Fibroblast of pulmonary artery (primary cell): ENCODE data around the gene DNASE1.

ENCODE experiments used
- DNase-seq: peaks from one replicate; pipeline ENCODE4 v3.0.0-alpha.2; 2010; ENCODE audit warnings: low read depth
- H3K4me3 ChIP-seq: replicated peaks from 2 replicates; pipeline ENCODE4 v1.5.1; 2011; ENCODE audit warnings: low read depth, mild to moderate bottlenecking, control low read depth, low read length, moderate library complexity
- TF ChIP-seq, protein P1 (sequence below): IDR thresholded peaks from 2 replicates; pipeline ENCODE4 v1.5.1; 2011; ENCODE audit warnings: mild to moderate bottlenecking, control low read depth, low read length, inconsistent platforms; ENCODE audit errors: missing control alignments

DNASE1 gene

DNA sequence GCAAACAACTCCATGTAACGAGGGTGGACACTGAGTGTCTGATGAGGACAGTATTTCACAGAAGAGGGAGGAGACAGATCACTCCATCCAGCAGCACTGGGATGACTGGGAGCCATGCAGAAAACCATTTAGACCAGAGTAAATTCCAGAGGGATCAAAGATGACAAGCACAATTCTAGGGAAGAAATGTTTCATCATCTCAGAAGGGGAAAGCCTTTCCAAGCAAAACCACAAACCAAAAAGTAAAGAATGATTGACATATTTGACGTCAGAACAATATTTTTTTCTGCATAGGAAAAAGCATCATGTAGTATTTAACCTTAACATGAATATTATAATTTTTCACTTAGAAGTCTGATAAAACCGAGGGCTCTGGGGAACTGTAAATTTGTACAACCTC, 4.8 kb downstream of the DNASE1 start:
- H3K4me3 ChIP-seq = no peak overlapping the region
- TF ChIP-seq, protein P1, sequence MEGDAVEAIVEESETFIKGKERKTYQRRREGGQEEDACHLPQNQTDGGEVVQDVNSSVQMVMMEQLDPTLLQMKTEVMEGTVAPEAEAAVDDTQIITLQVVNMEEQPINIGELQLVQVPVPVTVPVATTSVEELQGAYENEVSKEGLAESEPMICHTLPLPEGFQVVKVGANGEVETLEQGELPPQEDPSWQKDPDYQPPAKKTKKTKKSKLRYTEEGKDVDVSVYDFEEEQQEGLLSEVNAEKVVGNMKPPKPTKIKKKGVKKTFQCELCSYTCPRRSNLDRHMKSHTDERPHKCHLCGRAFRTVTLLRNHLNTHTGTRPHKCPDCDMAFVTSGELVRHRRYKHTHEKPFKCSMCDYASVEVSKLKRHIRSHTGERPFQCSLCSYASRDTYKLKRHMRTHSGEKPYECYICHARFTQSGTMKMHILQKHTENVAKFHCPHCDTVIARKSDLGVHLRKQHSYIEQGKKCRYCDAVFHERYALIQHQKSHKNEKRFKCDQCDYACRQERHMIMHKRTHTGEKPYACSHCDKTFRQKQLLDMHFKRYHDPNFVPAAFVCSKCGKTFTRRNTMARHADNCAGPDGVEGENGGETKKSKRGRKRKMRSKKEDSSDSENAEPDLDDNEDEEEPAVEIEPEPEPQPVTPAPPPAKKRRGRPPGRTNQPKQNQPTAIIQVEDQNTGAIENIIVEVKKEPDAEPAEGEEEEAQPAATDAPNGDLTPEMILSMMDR = no peak
- peak; percentile 21 for DNase-seq

DNA sequence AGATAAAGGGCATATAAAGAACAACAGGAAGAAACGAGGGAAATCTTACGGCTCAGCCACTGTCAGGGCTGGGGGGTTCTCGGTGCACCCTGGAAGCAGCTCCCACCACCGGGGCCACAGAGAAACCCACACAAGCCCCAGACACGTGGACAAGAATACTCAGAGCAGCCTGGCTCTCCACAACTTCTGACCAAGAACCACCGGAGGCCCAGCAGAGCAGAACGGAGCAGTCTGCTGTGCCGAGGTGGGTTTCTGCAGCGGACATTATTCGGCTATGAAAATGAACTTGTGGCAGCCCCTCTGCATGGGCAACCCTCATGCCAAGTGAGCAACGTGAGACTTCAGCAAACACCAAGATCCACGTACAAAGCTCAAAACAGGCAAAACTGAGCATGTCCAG, 6.8 kb downstream of the DNASE1 start:
- TF ChIP-seq, protein P1 = no peak
- no peak for DNase-seq
- H3K4me3 ChIP-seq = no peak overlapping the region

DNA sequence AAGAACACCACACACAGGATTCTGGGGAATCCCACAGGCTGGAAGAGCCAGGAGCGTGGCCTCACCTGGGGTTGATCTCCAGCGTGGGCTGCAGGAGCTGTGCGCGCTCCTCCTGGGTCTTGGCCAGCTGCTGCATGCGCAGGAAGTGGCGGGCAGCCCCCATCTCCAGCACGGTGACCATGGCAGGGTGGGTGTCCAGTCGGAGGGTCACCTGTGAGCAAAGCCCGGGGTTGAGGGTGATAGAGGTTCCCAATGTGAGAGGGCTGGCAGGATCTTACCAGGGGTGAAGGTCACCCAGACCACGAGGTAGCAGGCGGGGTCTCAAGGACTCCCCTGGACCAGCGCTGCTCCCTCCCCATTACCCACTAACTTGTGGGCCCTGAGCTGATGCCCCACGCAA, 7.4 kb downstream of the DNASE1 start:
- H3K4me3 ChIP-seq = no peak overlapping the region
- no peak for DNase-seq
- TF ChIP-seq, protein P1 = no peak

DNA sequence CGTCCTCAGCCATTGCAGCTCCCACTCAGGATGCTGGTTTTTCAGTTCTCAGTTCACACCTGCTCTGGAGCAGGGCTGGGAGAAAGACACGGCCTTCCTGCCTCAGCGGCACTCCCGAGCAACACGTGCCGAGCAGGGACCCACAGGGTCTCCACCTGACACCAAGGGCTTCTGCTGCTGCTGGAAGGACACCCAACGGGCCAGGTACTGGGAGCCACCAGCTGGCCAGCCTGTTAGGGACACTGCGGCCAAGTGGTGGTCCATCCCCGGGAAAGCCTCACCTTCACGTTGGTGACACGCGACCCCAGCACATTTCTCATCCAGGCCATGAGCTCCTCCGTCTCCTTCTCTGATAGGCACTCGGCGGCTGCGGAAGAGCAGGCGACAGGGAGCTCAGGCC, 8.1 kb downstream of the DNASE1 start:
- H3K4me3 ChIP-seq = no peak overlapping the region
- TF ChIP-seq, protein P1 = no peak
- no peak for DNase-seq

DNA sequence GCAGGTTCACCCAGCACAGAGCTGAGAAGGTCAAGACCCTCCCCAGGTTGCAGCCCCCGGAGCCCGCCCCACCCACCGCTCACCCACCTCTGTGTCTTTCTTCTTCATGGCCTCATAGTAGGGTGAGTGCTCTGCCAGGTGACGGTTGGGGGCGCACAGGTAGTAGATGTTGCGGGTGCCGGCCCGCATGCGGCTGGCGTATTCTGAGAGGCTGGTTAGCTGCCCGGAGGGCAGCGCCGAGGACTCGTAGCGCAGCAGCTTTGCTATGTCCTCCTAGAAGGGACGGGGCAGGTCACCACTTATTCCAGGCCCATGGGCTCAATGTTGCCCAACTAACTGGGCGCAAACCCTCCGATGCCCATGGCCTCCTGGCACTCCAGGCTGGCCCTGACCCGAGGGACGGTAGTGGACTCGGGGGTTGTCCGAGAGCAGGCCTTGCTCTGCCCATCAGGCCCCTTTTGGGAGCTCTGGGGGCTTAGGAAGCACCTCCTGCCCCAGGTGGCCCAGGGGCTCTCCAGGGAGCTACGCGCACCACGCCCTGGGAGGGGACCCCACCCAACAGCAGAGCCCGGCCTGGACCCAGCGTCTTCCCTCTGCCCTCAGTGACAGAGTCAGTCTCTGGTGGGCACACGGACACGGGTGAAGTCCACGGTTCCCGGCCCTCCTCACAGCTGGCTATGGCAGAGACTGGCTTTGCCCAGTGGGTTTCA, 9.9 kb downstream of the DNASE1 start:
- no peak for DNase-seq
- TF ChIP-seq, protein P1 = no peak
- H3K4me3 ChIP-seq = no peak overlapping the region

DNA sequence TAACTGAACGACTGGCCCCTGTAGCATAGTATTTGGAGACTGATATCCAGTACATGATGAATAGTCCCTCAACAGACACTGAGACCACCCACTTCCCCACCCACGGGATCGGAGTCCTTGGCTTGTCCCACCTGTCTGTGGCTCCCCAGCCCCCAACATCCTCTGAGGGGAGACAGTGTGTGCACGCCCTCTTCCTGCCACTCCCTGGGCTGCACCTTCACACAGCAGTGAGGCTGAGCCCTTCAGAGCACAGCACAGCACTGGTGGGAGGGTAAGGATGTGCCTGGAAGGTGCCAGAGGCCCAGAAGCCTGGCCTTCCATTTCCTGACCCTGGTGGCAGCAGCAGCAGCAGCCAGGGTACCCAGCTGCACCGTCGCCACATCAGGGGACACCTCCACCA, 11.0 kb downstream of the DNASE1 start:
- TF ChIP-seq, protein P1 = no peak
- H3K4me3 ChIP-seq = no peak overlapping the region
- DNase-seq = no peak

DNA sequence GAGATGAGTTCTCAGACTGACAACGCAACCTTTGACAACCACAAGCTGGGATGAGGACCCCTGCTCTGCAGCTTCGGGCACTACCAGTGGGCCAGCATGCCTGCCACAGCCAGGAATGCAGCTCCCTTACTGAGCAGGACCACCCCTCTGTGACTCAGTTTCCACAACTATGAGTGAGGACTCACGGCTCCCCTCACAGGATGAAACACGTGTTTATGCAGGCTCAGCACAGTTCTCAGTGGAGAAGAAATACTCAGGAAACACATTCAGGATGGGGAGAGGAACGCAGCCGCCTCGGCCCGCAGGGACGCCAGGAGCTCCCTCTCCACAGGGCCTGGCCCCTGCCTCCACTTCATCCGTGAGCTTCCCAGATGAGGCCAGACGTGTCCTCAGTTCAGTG, 14.1 kb downstream of the DNASE1 start:
- TF ChIP-seq, protein P1 = no peak
- DNase-seq = no peak
- H3K4me3 ChIP-seq = no peak overlapping the region
